ENCODE measurements around the gene IKZF3. TPM values are rescaled to one million over a fixed set of nuclear protein-coding genes. Genes with fewer than 3 reads are reported as not detected.

IKZF3 gene
- total RNA-seq, 2 donors from 2014 or later: 0.55 to 1.7 TPM

GRCh38 chr17:39737760-39738567 is 126.1 kb downstream of the IKZF3 start, which contains the start of gene GRB7:
Gene GRB7 (plus strand): TSS chr17:39737938. CDS start chr17:39742302, 4,364 bp downstream.
- TF ChIP-seq POLR2AphosphoS5 (IDR thresholded peaks at IDR 0.05) (peak; percentile 81), CTCF (IDR thresholded peaks at IDR 0.05) (no peak), POLR2A (IDR thresholded peaks at IDR 0.05) (peak; percentile 68)
- H3K9me3 ChIP-seq: no peaks in the 10 kb centered on the region
- H3K4me1 ChIP-seq (replicated peaks): peaks cover 8% of the 10 kb centered on the region
- 2% methylated on average over 34 of the region's 34 CpGs for WGBS
- no peaks in the 10 kb centered on the region for H3K36me3 ChIP-seq
- DNase-seq (ENCODE audit: low spot score): peak; percentile 90
- no peaks in the 10 kb centered on the region for H3K27me3 ChIP-seq (replicated peaks; ENCODE audit: insufficient read depth)
- peak within 1 kb of the TSS; percentile 91 to 96 for H3K27ac ChIP-seq
- peak within 1 kb of the TSS; percentile 41 to 53 for H3K4me3 ChIP-seq
- intact Hi-C loops (cut with DNase I): no loop called here

- H3K27ac ChIP-seq: peak overlapping the region; percentile 91 to 96
- no peaks in the 10 kb centered on the region for H3K9me3 ChIP-seq
- no peaks in the 10 kb centered on the region for H3K27me3 ChIP-seq (replicated peaks; ENCODE audit: insufficient read depth)
- H3K4me1 ChIP-seq (replicated peaks): peaks cover 8% of the 10 kb centered on the region
- no peak for TF ChIP-seq POLR2AphosphoS5 (IDR thresholded peaks at IDR 0.05)
- TF ChIP-seq CTCF (IDR thresholded peaks at IDR 0.05): no peak
- no peak for TF ChIP-seq POLR2A (IDR thresholded peaks at IDR 0.05)
- no peak for DNase-seq (ENCODE audit: low spot score)
- no peaks in the 10 kb centered on the region for H3K36me3 ChIP-seq
- H3K4me3 ChIP-seq: peak overlapping the region; percentile 41 to 53
- 34% methylated on average over 13 of the region's 13 CpGs for WGBS
- intact Hi-C loops (cut with DNase I): no loop called here
Observed at GRCh38 chr17:39737206-39737759, 126.8 kb downstream of the IKZF3 start.

- WGBS: 73% methylated on average over 10 of the region's 10 CpGs
- no peak for DNase-seq (ENCODE audit: low spot score)
- Histone ChIP-seq H3K4me1 (replicated peaks) (peaks cover 8% of the 10 kb centered on the region), H3K27ac (peak overlapping the region; percentile 91 to 96), H3K4me3 (no peak overlapping the region), H3K9me3 (no peaks in the 10 kb centered on the region), H3K27me3 (replicated peaks; ENCODE audit: insufficient read depth) (no peaks in the 10 kb centered on the region), H3K36me3 (no peaks in the 10 kb centered on the region)
- intact Hi-C loops (cut with DNase I): no loop called here
- TF ChIP-seq CTCF (IDR thresholded peaks at IDR 0.05): no peak
- no peak for TF ChIP-seq POLR2A (IDR thresholded peaks at IDR 0.05)
- no peak for TF ChIP-seq POLR2AphosphoS5 (IDR thresholded peaks at IDR 0.05)
Observed at GRCh38 chr17:39736319-39737165, 127.6 kb downstream of the IKZF3 start.

- Histone ChIP-seq H3K4me3 (no peak overlapping the region), H3K36me3 (no peaks in the 10 kb centered on the region), H3K9me3 (no peaks in the 10 kb centered on the region), H3K27me3 (replicated peaks; ENCODE audit: insufficient read depth) (no peaks in the 10 kb centered on the region), H3K4me1 (replicated peaks) (peaks cover 8% of the 10 kb centered on the region), H3K27ac (no peak overlapping the region)
- TF ChIP-seq POLR2AphosphoS5 (IDR thresholded peaks at IDR 0.05) (no peak), POLR2A (IDR thresholded peaks at IDR 0.05) (no peak), CTCF (IDR thresholded peaks at IDR 0.05) (no peak)
- WGBS: 55% methylated on average over 2 of the region's 2 CpGs
- intact Hi-C loops (cut with DNase I): no loop called here
- DNase-seq (ENCODE audit: low spot score): no peak
Observed at GRCh38 chr17:39735882-39736281, 128.2 kb downstream of the IKZF3 start.
